A549 (cell line): Measurements from ENCODE around the gene ATP5IF1.

ENCODE experiments used
- BCL3 ChIP-seq: fragments of >200 bp; sonication (Bioruptor Twin); formaldehyde crosslinking; IDR thresholded peaks from 3 replicates; pipeline ENCODE4 v1.6.1; 2016
- KDM1A ChIP-seq: fragments of 200-600 bp; sonication (generic); IDR thresholded peaks from 2 replicates; pipeline ENCODE4 v1.6.1; 2016; ENCODE audit warnings: low read depth, mild to moderate bottlenecking
- POLR2A ChIP-seq: IDR thresholded peaks from 2 replicates; pipeline ENCODE4 v1.6.1; 2012; ENCODE audit warnings: mild to moderate bottlenecking, low read length
- USF2 ChIP-seq: fragments of 450-650 bp; IDR thresholded peaks from 2 replicates; pipeline ENCODE4 v1.6.1; 2014; ENCODE audit warnings: antibody characterized with exemption
- TF ChIP-seq, protein P1 (sequence below): fragments of >200 bp; sonication (Bioruptor Twin); formaldehyde crosslinking; IDR thresholded peaks from 3 replicates; pipeline ENCODE4 v1.5.1; 2016

DNA sequence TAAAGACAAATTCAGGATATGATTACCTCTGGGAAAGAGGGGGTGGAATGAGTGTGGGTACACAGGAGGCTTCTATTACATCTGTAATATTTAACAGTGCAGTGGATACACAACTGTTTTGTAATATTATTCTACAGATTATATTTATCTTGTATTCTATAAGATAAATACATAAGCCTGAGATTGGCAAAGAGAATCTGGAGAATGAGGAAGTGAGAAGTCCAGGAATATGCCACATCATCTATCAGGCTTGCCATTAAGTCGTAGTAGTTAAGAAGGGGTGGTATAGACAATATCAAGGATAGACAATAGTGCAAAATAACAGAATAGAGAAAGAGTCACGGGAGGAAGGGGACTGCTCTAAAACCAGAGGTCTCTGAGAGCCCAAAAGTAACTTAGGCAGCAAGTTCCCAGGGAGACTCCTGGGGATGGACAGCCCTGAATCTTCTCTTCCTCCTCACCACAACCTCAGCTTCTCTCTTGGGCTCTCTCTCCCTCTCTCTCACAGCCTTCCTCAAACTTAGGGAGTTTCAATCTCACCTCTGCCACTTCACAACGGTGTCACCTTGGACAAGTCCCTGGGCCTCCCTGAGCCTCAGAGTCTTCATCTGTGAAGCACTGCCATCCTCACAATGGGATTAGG, 45.5 kb upstream of the ATP5IF1 start:
- no peak for TF ChIP-seq BCL3
- TF ChIP-seq KDM1A, result no peak
- TF ChIP-seq, protein P1, sequence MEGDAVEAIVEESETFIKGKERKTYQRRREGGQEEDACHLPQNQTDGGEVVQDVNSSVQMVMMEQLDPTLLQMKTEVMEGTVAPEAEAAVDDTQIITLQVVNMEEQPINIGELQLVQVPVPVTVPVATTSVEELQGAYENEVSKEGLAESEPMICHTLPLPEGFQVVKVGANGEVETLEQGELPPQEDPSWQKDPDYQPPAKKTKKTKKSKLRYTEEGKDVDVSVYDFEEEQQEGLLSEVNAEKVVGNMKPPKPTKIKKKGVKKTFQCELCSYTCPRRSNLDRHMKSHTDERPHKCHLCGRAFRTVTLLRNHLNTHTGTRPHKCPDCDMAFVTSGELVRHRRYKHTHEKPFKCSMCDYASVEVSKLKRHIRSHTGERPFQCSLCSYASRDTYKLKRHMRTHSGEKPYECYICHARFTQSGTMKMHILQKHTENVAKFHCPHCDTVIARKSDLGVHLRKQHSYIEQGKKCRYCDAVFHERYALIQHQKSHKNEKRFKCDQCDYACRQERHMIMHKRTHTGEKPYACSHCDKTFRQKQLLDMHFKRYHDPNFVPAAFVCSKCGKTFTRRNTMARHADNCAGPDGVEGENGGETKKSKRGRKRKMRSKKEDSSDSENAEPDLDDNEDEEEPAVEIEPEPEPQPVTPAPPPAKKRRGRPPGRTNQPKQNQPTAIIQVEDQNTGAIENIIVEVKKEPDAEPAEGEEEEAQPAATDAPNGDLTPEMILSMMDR, result no peak
- no peak for TF ChIP-seq POLR2A
- TF ChIP-seq USF2, result no peak
